Heart left ventricle (tissue), 13 donors: ENCODE results near the gene MYO7A.

Source experiments
- POLR2A ChIP-seq, 2 donors: fragments of 450-650 bp; IDR thresholded peaks; one replicate each; pipeline ENCODE4 v1.6.1; 2017; ENCODE audit warnings: antibody characterized with exemption in 2 of 2, mild to moderate bottlenecking in 2 of 2, moderate library complexity in 2 of 2
- TF ChIP-seq, protein P1 (sequence below), 12 donors: fragments of 200-600 bp; sonication (generic) in 4 of 12; IDR thresholded peaks; one replicate each; pipeline versions ENCODE4 v1.5.0 to v1.8.0; 2018 to 2022; ENCODE audit warnings: antibody characterized with exemption in 12 of 12, mild to moderate bottlenecking in 5 of 12
- donor health status: ischemic (EF 13 %, LVEDD 7.1; RV severe dilation, severe dysfunction).
- donor health status: DM: no; HTN: yes; CAD: no.
- donor health status: DM: no; HTN: no; CAD: no.
- donor health status: ischemic (EF 25% LVEDD 6.9; RV normal size, moderate dysfunction).
- donor health status: ischemic (EF 25% LVEDD 5.7; RV mildly dilated, moderate dysfunction).
- donor health status: ischemic (EF 35%, LVEDD 5.7; RV mildly dilated, moderate dysfunction).
- donor health status: nonischemic (EF 11% LVEDD 7.7; RV severe dilation, severe dysfunction).
- donor health status: DM: yes; HTN: yes; CAD: no.
- donor health status: PGD.
- donor health status: ischemic (EF 29% LVEDD 5.4; RV normal size, mild dysfunction).
- donor health status: nonischemic (EF 23%, LVEDD 6.1; RV moderate dilation, normal function).

DNA sequence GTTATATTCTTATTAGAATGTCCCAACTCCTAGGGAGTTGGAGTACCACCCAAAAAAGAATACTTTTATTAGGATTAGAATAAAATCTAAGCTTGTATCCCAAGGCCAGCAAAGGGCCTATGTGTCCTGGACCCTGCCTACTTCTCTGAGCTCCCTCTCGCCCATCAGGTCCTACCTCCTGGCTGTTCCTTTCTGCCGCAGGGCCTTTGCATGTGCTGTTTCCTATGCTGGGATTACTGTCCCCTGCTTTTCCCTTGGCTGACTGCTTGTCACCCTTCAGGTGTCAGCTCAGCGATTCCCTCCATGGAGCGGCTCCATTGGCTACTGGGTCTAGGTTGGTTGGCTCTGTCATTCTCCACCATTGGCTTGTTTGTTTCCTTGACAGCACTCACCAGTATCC, 13.4 kb downstream of the MYO7A start:
- TF ChIP-seq, protein P1, sequence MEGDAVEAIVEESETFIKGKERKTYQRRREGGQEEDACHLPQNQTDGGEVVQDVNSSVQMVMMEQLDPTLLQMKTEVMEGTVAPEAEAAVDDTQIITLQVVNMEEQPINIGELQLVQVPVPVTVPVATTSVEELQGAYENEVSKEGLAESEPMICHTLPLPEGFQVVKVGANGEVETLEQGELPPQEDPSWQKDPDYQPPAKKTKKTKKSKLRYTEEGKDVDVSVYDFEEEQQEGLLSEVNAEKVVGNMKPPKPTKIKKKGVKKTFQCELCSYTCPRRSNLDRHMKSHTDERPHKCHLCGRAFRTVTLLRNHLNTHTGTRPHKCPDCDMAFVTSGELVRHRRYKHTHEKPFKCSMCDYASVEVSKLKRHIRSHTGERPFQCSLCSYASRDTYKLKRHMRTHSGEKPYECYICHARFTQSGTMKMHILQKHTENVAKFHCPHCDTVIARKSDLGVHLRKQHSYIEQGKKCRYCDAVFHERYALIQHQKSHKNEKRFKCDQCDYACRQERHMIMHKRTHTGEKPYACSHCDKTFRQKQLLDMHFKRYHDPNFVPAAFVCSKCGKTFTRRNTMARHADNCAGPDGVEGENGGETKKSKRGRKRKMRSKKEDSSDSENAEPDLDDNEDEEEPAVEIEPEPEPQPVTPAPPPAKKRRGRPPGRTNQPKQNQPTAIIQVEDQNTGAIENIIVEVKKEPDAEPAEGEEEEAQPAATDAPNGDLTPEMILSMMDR (IDR thresholded peaks at IDR 0.05), result no peak
- TF ChIP-seq POLR2A (IDR thresholded peaks at IDR 0.05), result no peak
